ENCODE results near the gene ZBTB7A. TPM values are rescaled to one million over a fixed set of nuclear protein-coding genes. Genes with fewer than 3 reads are reported as not detected.

Gene ZBTB7A
- total RNA-seq, 6 donors from 2014 or later = 54.1 to 131 (median 72.6) TPM

GRCh38 chr19:4077800-4078684 is 11.3 kb upstream of the ZBTB7A start:
- peak; percentile 71 to 81 for ATAC-seq (ENCODE audit: low FRiP score in 2 of 2)
- DNase-seq = peak; percentile 69 to 86
- Histone ChIP-seq H3K4me1 (peaks cover 14 to 22% (median 16%) of the 10 kb centered on the region in 4 donors), H3K36me3 (no peaks in the 10 kb centered on the region), H3K27me3 (no peaks in the 10 kb centered on the region), H3K27ac (peak overlapping the region; percentile 80 to 94 (median 86)), H3K9me3 (no peaks in the 10 kb centered on the region), H3K4me3 (peak overlapping the region; percentile 16 to 70 (median 55))
- TF ChIP-seq, protein P1, sequence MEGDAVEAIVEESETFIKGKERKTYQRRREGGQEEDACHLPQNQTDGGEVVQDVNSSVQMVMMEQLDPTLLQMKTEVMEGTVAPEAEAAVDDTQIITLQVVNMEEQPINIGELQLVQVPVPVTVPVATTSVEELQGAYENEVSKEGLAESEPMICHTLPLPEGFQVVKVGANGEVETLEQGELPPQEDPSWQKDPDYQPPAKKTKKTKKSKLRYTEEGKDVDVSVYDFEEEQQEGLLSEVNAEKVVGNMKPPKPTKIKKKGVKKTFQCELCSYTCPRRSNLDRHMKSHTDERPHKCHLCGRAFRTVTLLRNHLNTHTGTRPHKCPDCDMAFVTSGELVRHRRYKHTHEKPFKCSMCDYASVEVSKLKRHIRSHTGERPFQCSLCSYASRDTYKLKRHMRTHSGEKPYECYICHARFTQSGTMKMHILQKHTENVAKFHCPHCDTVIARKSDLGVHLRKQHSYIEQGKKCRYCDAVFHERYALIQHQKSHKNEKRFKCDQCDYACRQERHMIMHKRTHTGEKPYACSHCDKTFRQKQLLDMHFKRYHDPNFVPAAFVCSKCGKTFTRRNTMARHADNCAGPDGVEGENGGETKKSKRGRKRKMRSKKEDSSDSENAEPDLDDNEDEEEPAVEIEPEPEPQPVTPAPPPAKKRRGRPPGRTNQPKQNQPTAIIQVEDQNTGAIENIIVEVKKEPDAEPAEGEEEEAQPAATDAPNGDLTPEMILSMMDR (IDR thresholded peaks at IDR 0.05) = no peak
- peak in 1 of 2 donors; percentile 12 for TF ChIP-seq POLR2AphosphoS5 (IDR thresholded peaks at IDR 0.05)
- WGBS, 2 donors = 2 to 9% methylated on average over 12 to 29 of the region's 33 CpGs

- no peaks in the 10 kb centered on the region for H3K9me3 ChIP-seq
- no peaks in the 10 kb centered on the region for H3K27me3 ChIP-seq
- no peak overlapping the region for H3K4me3 ChIP-seq
- 77 to 78% methylated on average over 2 to 3 of the region's 3 CpGs for WGBS, 2 donors
- peaks cover 14 to 22% (median 16%) of the 10 kb centered on the region in 4 donors for H3K4me1 ChIP-seq
- H3K36me3 ChIP-seq = no peaks in the 10 kb centered on the region
- DNase-seq (peak in 1 of 2 donors; percentile 33), ATAC-seq (ENCODE audit: low FRiP score in 2 of 2) (peak in 1 of 2 donors; percentile 9)
- TF ChIP-seq, protein P1 (IDR thresholded peaks at IDR 0.05) = no peak
- TF ChIP-seq POLR2A (IDR thresholded peaks at IDR 0.05) (no peak), POLR2AphosphoS5 (IDR thresholded peaks at IDR 0.05) (no peak)
- H3K27ac ChIP-seq = peak overlapping the region; percentile 80 to 94 (median 86)
Measured at GRCh38 chr19:4077007-4077374, 10.3 kb upstream of the ZBTB7A start.

GRCh38 chr19:4075373-4075772 is 8.7 kb upstream of the ZBTB7A start:
- Histone ChIP-seq H3K36me3 (no peaks in the 10 kb centered on the region), H3K27me3 (no peaks in the 10 kb centered on the region), H3K27ac (peak overlapping the region in 1 of 4 donors; percentile 21), H3K4me1 (peaks cover 14 to 22% (median 16%) of the 10 kb centered on the region in 4 donors), H3K9me3 (no peaks in the 10 kb centered on the region), H3K4me3 (no peak overlapping the region)
- peak; percentile 55 to 69 for ATAC-seq (ENCODE audit: low FRiP score in 2 of 2)
- WGBS, 2 donors = 40 to 56% methylated on average over 9 of the region's 9 CpGs
- peak; percentile 65 to 81 for DNase-seq
- peak in 1 of 2 donors; percentile 26 for TF ChIP-seq POLR2AphosphoS5 (IDR thresholded peaks at IDR 0.05)
- peak in 1 of 4 donors; percentile 12 for TF ChIP-seq POLR2A (IDR thresholded peaks at IDR 0.05)
- no peak for TF ChIP-seq EP300 (IDR thresholded peaks at IDR 0.05)

- H3K9me3 ChIP-seq = no peaks in the 10 kb centered on the region
- no peaks in the 10 kb centered on the region for H3K36me3 ChIP-seq
- ATAC-seq (ENCODE audit: low FRiP score in 2 of 2) (no peak), DNase-seq (no peak)
- H3K4me1 ChIP-seq = peaks cover 15 to 23% (median 19%) of the 10 kb centered on the region in 4 donors
- H3K27ac ChIP-seq = no peak overlapping the region
- H3K27me3 ChIP-seq = no peaks in the 10 kb centered on the region
- no peak overlapping the region for H3K4me3 ChIP-seq
- WGBS, 2 donors = 97 to 98% methylated on average over 2 to 3 of the region's 3 CpGs
- TF ChIP-seq, protein P1 (IDR thresholded peaks at IDR 0.05) = no peak
- TF ChIP-seq POLR2A (IDR thresholded peaks at IDR 0.05) (no peak), POLR2AphosphoS5 (IDR thresholded peaks at IDR 0.05) (no peak)
Measured at GRCh38 chr19:4071610-4072009, 4.9 kb upstream of the ZBTB7A start.

DNA sequence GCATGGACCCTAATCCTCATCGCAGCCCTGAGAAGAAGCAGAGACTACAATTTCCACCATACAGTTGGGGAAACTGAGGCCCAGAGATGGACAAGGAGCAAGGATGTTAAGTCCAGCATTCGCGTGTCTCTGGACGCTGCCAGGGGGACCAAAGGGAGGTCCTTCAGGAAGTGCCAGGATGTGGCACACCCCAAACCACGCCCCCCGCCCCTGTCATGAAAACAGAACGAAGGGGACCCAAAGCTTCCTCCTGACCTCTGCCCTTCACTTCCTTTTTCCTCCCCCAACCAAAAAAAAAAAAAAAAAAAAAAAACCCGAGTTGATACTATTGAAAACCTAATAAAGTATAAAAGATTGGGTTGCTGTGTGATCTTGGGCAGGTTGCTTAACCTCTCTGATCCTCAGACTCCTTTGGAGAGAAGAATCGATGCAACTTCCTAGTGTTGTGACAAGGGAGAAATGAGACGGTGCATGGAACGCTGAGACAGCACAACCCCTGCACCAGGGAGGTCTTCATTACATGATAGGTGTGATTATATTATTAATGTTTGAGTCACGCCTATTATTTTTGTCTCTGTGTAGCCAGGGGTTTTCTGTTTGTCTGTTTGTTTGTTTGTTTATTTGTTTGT is 2.7 kb upstream of the ZBTB7A start:
- no peak for ATAC-seq (ENCODE audit: low FRiP score in 2 of 2)
- Histone ChIP-seq H3K27ac (no peak overlapping the region), H3K27me3 (no peaks in the 10 kb centered on the region), H3K4me1 (peaks cover 17 to 25% (median 19%) of the 10 kb centered on the region in 4 donors), H3K4me3 (no peak overlapping the region), H3K9me3 (no peaks in the 10 kb centered on the region), H3K36me3 (no peaks in the 10 kb centered on the region)
- 37 to 60% methylated on average over 12 of the region's 12 CpGs for WGBS, 2 donors
- peak in 1 of 2 donors; percentile 48 for DNase-seq
- TF ChIP-seq, protein P1 (IDR thresholded peaks at IDR 0.05) = no peak
- TF ChIP-seq POLR2AphosphoS5 (IDR thresholded peaks at IDR 0.05) (no peak), EP300 (IDR thresholded peaks at IDR 0.05) (no peak), POLR2A (IDR thresholded peaks at IDR 0.05) (no peak)

Data from upper lobe of left lung (tissue), 6 donors.